PC-9 (cell line): ENCODE measurements around the gene VSIG2.

Experiments
- EZH2 ChIP-seq: fragments of 200-600 bp; sonication (generic); IDR thresholded peaks from 2 replicates; pipeline ENCODE4 v1.8.0; 2017; ENCODE audit warnings: antibody characterized with exemption, low read depth
- TF ChIP-seq, protein P1 (sequence below): fragments of 200-600 bp; sonication (generic); conservative IDR thresholded peaks from 2 replicates; pipeline ENCODE4 v1.6.1; 2017; ENCODE audit warnings: mixed run types, antibody characterized with exemption, mild to moderate bottlenecking, moderate library complexity

DNA sequence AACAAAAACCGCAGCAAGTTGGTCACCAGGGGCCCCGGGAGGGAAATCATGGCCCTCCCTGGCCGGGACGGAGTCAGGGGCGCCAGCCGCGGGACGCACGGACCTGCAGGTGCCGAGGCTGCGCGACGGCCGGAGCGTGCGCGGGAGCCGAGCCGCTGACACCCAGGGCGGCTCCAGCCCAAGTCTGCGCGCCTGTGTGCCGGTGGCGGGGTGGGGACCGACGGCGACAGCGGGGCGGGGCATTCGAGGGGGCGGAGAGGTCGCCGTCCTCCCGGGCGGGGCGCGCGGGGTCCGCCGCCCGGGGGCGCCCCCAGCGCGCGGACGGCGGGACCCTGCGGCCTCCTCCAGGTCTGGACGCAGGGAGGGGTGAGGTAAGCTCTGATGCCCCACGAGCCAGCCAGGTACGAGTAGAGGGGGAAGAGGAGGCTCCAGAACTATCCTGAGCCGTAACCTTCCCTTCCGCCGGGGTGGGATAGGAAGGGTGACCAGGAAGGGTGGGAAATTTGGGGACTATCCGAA is 10.1 kb upstream of the VSIG2 start, which contains the start of gene ESAM:
- TF ChIP-seq, protein P1, sequence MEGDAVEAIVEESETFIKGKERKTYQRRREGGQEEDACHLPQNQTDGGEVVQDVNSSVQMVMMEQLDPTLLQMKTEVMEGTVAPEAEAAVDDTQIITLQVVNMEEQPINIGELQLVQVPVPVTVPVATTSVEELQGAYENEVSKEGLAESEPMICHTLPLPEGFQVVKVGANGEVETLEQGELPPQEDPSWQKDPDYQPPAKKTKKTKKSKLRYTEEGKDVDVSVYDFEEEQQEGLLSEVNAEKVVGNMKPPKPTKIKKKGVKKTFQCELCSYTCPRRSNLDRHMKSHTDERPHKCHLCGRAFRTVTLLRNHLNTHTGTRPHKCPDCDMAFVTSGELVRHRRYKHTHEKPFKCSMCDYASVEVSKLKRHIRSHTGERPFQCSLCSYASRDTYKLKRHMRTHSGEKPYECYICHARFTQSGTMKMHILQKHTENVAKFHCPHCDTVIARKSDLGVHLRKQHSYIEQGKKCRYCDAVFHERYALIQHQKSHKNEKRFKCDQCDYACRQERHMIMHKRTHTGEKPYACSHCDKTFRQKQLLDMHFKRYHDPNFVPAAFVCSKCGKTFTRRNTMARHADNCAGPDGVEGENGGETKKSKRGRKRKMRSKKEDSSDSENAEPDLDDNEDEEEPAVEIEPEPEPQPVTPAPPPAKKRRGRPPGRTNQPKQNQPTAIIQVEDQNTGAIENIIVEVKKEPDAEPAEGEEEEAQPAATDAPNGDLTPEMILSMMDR: no peak
- TF ChIP-seq EZH2: no peak
